NCI-H2196 treated with DMSO at 0.1 percent for 48 hours (cell line): Measurements from ENCODE around the gene CHSY1.

Source experiments
- DNase-seq: peaks from one replicate; lab custom pipeline; 2025; ENCODE audit not compliant: unreplicated experiment; lab: John Stamatoyannopoulos, UW

CHSY1 gene

DNA sequence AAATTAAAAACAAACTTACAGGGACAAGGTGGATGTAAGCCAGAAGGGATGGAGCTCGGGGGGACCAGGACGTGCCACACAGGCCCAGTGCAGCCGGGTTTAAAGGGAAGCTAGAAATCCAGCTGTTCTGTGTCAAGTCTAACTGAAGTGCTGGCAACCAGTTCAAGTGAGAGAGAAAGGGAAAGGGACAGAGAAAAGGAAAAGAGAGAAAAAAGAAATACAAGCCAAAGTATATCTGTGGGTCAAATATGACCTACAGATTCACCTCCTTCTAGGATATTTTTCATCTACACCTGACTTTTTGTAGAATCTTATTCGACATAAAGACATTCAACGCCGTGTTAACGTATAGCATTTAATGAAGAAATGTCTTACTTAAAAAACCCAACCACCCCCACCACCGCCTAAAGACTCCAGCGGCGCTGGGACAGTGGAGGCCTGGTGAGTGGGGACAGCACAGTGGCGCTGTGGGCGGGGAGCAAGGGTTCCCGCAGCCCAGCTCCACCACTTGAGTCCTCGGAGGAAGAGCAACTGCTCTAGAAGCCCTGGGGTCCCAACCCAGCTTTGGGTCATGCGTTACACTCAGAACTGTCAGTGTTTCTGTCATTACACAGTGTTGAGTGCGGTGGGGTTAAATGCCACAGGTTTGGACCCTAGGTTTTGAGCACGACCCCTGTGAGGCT lies 62.3 kb downstream of the CHSY1 start:
- DNase-seq: no peak

DNA sequence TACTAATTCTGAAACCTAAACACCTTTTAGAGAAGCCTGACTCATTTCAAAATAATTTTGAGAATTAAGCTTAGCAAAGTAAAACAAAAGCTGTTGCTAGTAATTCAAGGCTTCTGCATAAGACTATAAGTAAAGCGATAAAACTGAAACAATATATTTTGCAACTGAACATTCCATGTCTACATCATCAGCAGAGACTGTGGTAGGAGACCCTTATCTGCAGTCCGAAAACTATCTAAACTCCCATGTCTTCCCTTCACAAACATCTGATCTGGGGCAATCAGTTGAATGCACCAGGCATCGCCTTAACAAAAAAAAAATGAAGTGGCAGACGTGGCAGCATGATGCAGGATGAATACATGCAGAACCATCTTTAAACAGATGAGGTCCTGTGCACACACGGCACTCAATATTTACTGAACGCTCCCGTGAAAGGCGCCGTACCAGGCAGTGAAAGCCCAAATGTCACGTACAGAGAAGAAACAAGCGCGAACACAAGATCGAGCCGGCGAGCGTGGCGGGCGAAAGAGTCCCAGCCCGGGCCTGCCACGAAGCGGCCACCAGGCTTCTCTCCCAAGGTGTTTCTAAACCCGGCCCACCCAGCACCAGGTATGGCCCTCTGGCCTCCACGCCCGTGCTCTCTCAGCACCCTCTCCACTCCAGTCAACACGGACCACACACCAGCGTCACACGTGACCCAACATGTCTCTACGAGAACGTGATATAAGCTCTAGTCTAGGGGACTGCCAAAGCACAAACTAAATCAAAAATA lies 63.0 kb downstream of the CHSY1 start:
- DNase-seq: no peak

DNA sequence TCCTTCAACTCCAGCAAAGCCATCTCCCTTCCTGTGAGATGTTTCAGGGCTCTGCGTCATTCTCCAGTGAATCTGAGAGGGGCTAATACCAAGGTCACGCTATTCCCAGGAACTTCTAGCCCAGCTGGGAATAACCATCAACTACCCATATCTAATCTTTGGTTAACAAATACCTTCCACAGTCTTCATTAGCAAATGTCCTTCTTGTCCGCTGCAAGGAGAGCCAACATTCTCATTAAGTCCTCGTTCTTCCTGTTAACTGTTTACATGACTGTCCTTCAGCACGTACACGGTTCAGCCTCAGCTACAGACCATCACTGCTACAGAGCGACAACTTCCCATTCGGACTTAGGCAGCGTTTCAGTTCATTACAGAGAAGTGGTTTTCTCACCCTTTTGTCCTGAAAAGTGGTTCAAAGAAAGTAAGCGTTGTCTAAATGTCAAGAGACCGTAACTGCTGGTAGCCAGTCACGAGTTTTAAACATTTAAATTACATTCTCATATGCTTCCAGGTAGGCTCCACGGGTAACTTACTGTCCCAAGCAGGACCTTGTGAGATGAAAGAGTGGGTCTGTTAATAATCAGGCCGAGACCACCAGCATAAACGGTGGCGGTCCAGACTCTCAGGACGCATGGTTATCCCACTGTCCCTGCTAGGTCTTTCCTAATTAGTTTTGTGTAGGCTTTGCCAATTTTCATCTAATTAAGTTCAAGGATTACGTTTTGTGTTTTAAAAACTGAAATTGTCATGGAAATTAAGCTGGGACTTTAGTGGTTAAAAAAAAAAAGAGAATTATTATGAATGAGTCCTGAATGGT lies 63.8 kb downstream of the CHSY1 start:
- no peak for DNase-seq

GRCh38 chr15:101185770-101186169 lies 66.1 kb downstream of the CHSY1 start:
- no peak for DNase-seq

GRCh38 chr15:101185336-101185735 lies 66.5 kb downstream of the CHSY1 start:
- DNase-seq: no peak

GRCh38 chr15:101184830-101185229 lies 67.0 kb downstream of the CHSY1 start:
- no peak for DNase-seq

GRCh38 chr15:101183931-101184305 lies 67.9 kb downstream of the CHSY1 start:
- no peak for DNase-seq

- DNase-seq: no peak
Observed at GRCh38 chr15:101183226-101183930, 68.5 kb downstream of the CHSY1 start.

- DNase-seq: no peak
Observed at GRCh38 chr15:101182215-101182614, 69.6 kb downstream of the CHSY1 start.

- DNase-seq: no peak
Observed at GRCh38 chr15:101181349-101181748, 70.5 kb downstream of the CHSY1 start.

DNA sequence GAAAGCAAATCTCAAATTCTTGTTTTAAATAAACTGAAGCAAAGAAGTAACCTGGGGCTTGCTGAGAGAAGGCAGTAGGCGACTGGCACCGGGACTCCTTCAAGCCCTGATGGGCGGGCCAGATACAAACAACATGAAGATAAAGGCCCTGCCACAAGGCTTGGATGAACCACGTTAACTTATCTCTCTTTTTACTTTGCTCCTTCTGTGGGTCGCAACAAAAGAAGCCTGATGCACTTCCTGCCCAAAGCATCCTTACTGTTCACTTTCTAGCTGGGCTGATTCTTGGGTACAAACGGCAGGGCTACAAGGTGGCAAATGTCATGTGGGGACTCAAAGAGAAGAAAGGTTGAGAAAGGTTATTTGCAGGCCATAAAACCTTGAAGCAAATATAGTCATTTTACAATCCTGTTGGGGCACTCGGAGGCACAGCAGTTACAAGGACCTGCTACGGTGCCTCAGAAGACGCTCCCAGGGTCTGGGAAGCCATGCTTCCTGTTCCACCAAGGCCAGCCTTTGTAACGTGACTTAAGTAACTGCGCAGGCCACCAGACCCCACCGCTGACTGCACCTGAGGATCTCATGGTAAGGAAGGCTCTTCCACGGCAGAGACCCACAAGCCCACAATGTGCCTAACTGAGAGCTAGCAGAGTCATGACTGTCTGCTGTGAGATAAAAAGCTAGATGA lies 71.1 kb downstream of the CHSY1 start:
- DNase-seq: no peak

- no peak for DNase-seq
Observed at GRCh38 chr15:101179341-101180153, 72.3 kb downstream of the CHSY1 start.

GRCh38 chr15:101178931-101179330 lies 72.9 kb downstream of the CHSY1 start:
- DNase-seq: no peak

- DNase-seq: no peak
Observed at GRCh38 chr15:101178479-101178878, 73.4 kb downstream of the CHSY1 start.

DNA sequence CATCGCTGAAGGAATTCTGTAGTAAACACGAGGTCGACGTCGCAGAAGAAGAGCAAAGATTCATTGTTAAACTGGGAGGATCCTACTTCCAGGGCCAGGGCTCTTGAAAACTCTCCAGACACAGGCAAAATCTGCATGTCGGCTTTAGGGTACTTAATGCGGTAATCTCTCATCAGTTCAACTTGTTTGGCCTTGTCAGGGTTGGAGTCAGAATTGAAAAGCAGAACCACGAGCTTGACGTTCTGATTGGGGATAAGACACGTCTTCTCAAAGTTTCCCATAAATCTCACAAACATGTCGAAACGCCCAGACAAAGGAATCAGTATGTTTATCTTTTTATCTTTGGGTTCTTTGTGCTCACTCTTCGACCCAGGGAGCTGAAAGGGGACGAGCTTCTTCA lies 74.0 kb downstream of the CHSY1 start:
- DNase-seq: no peak

DNA sequence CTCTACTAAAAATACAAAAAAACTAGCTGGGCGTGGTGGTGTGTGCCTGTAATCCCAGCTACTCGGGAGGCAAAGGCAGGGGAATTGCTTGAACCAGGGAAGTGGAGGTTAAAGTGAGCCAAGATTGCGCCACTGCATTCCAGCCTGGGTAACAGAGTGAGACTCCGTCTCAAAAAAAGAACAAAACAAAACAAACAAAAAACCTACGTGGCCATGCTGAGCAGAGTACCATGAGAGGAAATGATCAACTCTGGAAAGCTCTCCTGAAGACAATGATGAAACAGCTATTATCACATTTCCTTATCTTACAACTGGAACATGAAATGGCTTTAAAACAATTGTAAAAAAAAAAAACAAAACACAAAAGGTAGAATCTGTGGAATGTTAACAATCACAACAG lies 75.2 kb downstream of the CHSY1 start:
- no peak for DNase-seq

GRCh38 chr15:101175401-101175800 lies 76.4 kb downstream of the CHSY1 start:
- no peak for DNase-seq

DNA sequence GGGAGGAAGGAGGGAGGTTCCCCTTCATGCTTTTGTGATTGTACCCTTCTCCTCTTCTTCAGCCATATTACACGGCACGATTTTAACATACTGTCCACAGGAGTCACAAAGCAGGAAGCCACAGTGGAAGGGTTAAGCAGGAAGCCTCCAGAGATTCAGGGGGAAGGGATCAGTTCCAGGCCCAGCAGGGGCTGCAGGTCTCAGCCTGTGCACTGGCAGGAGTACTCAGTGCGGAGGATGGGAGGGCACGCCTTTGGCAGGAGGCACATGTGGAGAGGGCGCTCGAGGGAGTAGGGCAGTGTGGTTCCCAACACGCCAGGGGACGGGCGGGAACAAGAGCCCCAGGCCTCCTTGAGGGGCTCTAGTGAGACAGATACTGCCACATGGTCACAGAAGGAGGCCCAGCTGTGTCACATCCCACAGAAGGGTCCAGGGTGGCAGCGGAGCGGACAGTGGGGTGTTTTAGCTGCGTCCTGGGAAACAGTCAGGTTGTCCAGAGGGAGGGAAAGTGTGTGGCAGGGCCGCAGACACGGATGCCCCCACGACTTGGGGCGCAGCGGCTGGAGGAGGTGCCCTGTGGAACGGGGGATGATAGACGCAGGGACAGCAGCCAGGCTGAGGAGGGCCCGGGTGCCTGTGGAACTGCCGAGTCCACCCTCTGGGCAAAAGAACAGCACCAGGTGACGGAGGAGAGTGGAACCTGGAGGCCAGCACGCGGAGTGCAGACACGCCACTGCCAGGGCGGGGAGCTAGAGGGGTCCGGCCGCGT lies 77.5 kb downstream of the CHSY1 start:
- no peak for DNase-seq
